Measurements from ENCODE around the gene GTF2H1.

DNA sequence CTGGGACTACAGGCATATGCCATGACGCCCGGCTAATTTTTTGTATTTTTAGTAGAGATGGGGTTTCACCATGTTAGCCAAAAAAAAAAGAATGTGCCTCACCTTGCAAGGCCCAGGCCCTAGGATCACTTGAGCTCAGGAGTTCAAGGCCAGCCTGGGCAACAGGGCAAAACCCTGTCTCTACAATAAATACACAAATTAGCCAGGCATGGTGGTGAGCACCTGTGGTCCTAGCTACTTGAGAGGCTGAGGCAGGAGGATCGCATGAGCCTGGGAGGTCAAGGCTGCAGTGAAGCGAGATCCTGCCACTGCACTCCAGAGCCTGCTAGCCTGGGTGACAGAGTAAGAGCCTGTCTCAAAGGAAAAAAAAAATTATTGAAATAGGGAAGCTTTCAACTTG is 81.7 kb downstream of the GTF2H1 start:
- TF ChIP-seq, protein P1, sequence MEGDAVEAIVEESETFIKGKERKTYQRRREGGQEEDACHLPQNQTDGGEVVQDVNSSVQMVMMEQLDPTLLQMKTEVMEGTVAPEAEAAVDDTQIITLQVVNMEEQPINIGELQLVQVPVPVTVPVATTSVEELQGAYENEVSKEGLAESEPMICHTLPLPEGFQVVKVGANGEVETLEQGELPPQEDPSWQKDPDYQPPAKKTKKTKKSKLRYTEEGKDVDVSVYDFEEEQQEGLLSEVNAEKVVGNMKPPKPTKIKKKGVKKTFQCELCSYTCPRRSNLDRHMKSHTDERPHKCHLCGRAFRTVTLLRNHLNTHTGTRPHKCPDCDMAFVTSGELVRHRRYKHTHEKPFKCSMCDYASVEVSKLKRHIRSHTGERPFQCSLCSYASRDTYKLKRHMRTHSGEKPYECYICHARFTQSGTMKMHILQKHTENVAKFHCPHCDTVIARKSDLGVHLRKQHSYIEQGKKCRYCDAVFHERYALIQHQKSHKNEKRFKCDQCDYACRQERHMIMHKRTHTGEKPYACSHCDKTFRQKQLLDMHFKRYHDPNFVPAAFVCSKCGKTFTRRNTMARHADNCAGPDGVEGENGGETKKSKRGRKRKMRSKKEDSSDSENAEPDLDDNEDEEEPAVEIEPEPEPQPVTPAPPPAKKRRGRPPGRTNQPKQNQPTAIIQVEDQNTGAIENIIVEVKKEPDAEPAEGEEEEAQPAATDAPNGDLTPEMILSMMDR (IDR thresholded peaks at IDR 0.05 in 8 of 11, conservative IDR thresholded peaks at IDR 0.05 in 3 of 11) = no peak
- TF ChIP-seq POLR2AphosphoS5 (IDR thresholded peaks at IDR 0.05) = no peak
